T-helper 2 cell treated with Interferon-gamma antibody and Interleukin-4, amounts not matched to agents 5 μg/mL and 100 μg/mL, for 36 hours (primary cell): ENCODE results near the gene C1orf141.

Experiments used
- DNase-seq: peaks from one replicate; pipeline ENCODE4 v3.0.0; 2021; ENCODE audit warnings: low spot score
- H3K27ac Mint-ChIP-seq: one replicate; pipeline ENCODE4 v1.8.0; 2021; ENCODE audit warnings: mild to moderate bottlenecking, mixed read lengths
- H3K27me3 Mint-ChIP-seq: one replicate; pipeline ENCODE4 v1.8.0; 2021; ENCODE audit warnings: low read depth, mixed read lengths
- H3K36me3 Mint-ChIP-seq: one replicate; pipeline ENCODE4 v1.8.0; 2021; ENCODE audit warnings: low read depth, mixed read lengths
- H3K4me1 Mint-ChIP-seq: one replicate; pipeline ENCODE4 v1.8.0; 2021; ENCODE audit warnings: low read depth, mixed read lengths
- H3K4me3 Mint-ChIP-seq: one replicate; pipeline ENCODE4 v1.8.0; 2022; ENCODE audit warnings: mild to moderate bottlenecking, moderate library complexity, mixed read lengths
- H3K9me3 Mint-ChIP-seq: one replicate; pipeline ENCODE4 v1.8.0; 2021; ENCODE audit warnings: mixed read lengths

C1orf141 gene

DNA sequence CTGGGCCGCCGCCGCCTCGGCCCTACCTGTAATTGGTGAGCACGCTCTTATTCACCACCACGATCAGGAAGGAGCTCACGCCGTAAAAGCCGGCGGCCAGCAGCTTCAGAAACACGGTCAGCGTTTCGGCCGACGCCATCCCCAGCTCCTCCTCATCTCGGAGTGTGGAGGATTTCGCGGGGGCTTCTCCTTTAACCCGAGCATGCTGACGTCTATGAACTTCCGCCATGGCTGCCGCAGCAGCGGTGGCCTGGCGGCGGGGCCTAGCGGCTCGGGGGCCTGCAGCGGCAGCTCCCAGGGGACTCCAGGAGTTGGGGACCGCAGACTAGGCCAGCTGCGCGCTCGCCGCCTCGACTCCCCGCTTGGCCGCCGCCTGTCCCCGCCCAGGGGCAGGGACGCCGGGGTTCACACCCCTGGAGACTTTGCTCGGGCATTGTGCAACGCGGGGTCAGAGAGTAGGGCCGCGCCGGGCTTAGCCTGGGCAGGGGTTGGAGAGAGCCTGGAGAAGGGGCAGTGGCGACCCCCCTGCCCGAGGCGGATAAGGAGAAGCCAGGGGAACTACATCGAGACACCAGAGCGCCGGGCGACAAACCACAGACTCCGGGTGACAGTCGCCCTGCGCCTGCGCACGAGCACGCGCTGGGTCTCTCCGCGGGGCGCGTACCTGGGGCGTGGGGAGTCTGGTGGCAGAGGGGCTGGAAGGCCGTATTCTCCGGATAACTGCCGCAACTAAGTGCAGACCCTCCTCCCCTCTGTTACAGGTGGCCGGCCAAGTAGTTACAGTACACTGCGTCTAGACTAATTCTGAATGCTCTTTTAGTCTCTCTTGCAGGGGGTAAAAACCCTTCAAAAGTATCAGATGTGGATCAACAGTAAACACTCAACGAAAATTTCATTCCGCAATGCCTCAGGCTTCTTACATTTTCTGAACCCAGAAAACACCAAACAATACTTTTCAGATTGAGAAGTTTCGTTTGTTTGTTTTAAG lies 80.7 kb downstream of the C1orf141 start, which contains the start of gene SLC35D1:
TSS of gene SLC35D1 (minus strand) at position 364 of the 988 bp plus-strand sequence. CDS start at position 229, 135 bp downstream.
- peaks cover 27% of the 10 kb centered on the region for H3K4me1 Mint-ChIP-seq
- peak; percentile 76 for DNase-seq

DNA sequence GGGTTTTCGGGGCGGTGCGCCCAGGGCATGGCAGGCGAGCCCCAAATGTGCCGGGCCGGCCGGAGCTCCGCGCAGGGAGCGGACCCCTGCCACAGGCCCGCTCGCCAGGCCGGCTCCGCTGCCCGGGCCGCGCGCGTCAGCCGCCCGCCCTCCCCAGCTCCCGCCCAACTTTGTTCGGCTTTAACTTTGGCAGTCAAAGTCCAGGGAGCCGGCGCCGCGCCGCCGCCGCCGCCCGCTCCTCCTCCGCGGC lies 81.3 kb downstream of the C1orf141 start:
- Mint-ChIP-seq H3K36me3 (peaks cover 23% of the 10 kb centered on the region), H3K27me3 (peaks cover 7% of the 10 kb centered on the region), H3K4me3 (peak overlapping the region; percentile 89), H3K27ac (peak overlapping the region; percentile 94), H3K9me3 (no peaks in the 10 kb centered on the region), H3K4me1 (peaks cover 27% of the 10 kb centered on the region)
- peak; percentile 40 for DNase-seq

More for the DNA sequence above, 80.7 kb downstream of the C1orf141 start, which contains the start of gene SLC35D1:
- peaks cover 18% of the 10 kb centered on the region for H3K36me3 Mint-ChIP-seq
- peak within 1 kb of the TSS; percentile 89 for H3K4me3 Mint-ChIP-seq
- no peaks in the 10 kb centered on the region for H3K9me3 Mint-ChIP-seq
- peak within 1 kb of the TSS; percentile 94 for H3K27ac Mint-ChIP-seq
- H3K27me3 Mint-ChIP-seq, result peaks cover 9% of the 10 kb centered on the region

DNA sequence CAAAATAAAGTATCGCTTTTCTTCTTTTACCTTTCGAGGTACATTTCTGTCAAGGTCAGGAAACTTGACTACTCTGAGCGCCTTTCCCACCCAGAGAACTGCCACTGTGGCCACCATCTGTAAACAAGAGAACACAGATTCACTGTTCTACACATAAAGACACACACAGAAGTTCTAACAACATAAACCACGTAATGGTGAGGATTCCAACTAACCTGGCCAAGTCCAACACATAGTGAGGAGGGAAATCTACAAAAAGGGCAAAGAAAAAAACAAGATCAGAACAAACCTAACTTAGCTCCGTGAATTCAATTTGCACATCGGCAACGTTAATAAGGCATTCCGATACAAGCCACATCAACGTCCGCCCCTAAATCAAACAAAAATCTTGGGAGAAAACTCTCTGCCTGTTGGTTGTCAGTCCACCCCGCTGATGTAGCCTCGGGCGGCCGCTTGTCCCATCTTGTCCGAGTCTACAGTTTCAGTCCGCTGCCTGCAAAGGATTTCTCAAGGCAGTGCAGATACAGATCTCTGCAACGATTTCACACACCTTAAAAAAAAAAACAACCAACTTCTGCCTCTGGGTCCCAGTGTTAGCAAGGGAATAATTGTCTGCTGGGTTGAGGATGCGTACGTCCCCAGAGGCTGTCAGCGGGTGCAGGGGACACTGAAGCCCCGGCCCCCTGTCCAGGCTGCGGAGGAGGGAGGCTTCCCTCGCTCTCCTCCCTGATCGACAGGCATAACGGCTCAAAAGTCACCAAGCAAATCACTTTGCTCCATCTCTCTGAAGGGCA lies 81.8 kb downstream of the C1orf141 start:
- H3K4me3 Mint-ChIP-seq, result peak overlapping the region; percentile 85
- H3K4me1 Mint-ChIP-seq, result peaks cover 27% of the 10 kb centered on the region
- peak overlapping the region; percentile 88 for H3K27ac Mint-ChIP-seq
- H3K27me3 Mint-ChIP-seq, result peaks cover 4% of the 10 kb centered on the region
- H3K36me3 Mint-ChIP-seq, result peaks cover 24% of the 10 kb centered on the region
- DNase-seq, result peak; percentile 14
- H3K9me3 Mint-ChIP-seq, result no peaks in the 10 kb centered on the region

DNA sequence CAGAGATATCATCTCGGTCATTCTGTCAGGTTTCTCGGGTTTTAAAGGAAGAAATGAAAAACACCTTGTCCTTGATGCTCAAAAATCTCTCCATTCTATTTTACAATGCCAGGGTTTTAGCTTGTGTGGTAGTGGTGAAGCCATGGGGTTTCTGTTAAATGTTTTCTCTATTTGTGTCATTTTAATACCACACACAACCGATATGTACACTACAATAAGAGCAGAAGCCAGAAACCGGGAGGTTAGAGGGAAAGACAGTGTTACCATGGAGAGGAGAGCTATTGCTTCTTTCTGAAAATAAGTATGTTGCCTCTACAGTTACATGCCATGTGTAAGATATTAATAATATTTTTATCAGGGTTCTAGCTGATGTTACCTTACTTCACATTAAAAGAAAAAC lies 83.6 kb downstream of the C1orf141 start:
- Mint-ChIP-seq H3K4me3 (no peak overlapping the region), H3K27ac (no peak overlapping the region), H3K9me3 (no peaks in the 10 kb centered on the region), H3K27me3 (peaks cover 3% of the 10 kb centered on the region), H3K4me1 (peaks cover 27% of the 10 kb centered on the region), H3K36me3 (peaks cover 28% of the 10 kb centered on the region)
- DNase-seq, result no peak

DNA sequence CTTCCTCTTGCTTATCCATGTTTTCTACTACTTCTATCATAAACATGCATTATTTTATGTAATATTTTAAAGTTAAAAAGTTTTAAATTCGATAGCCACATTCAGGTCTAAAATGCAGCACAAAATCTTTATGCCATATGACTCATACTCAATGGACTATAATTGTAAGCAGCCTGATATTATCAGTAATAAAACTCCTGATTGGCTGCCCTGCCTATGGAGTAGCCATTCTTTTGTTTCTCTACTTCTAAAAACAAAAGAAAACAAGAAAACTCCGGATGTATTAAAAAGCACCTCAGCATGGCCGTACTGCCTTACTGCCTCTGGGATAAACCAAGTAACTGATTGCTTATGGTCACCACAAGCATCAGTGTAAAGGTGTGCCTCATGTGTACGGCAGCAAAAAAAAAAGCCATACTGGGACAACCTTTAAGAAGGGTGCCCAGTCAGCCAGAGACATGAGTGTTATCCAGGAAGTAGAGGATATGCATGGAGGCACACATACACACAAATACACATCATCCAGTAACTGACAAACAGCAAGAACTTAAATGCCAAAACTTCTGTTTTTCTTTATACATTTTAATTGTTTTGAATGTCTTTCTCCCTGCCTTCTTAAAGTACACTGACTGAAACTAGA lies 90.0 kb downstream of the C1orf141 start:
- no peak overlapping the region for H3K27ac Mint-ChIP-seq
- peaks cover 48% of the 10 kb centered on the region for H3K36me3 Mint-ChIP-seq
- H3K4me3 Mint-ChIP-seq, result no peak overlapping the region
- H3K9me3 Mint-ChIP-seq, result no peaks in the 10 kb centered on the region
- H3K27me3 Mint-ChIP-seq, result no peaks in the 10 kb centered on the region
- no peaks in the 10 kb centered on the region for H3K4me1 Mint-ChIP-seq
- no peak for DNase-seq

DNA sequence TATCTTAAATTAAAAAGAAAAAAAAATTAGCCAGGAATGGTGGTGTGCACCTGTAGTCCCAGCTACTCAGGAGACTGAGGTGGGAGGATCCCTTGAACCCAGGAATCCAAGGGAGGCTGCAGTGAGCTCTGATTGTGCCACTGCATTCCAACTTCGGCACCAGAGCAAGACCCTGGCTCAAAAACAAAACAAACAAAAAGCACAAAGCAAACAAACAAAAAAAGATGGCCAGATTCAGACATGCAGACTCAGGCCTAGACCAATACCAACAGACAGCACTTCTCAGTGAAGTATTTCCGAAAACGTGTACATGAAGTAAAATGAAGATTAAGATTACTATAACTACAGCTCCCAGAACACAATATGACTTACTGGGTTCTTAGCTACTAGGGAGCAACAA lies 91.4 kb downstream of the C1orf141 start:
- no peaks in the 10 kb centered on the region for H3K4me1 Mint-ChIP-seq
- no peak overlapping the region for H3K27ac Mint-ChIP-seq
- DNase-seq, result no peak
- no peak overlapping the region for H3K4me3 Mint-ChIP-seq
- H3K36me3 Mint-ChIP-seq, result peaks cover 49% of the 10 kb centered on the region
- no peaks in the 10 kb centered on the region for H3K9me3 Mint-ChIP-seq
- H3K27me3 Mint-ChIP-seq, result no peaks in the 10 kb centered on the region
